Activated CD8-positive, alpha-beta memory T cell treated with anti-CD3 and anti-CD28 coated beads, Interleukin-2, amount 50 U/mL, for 4 hours (primary cell): ENCODE data around the gene PHKB.
"Not testable (repeated sequence)": the region's sequence is repeated elsewhere in the genome, so short reads cannot be mapped to it uniquely, and the experiment has no call there.

ENCODE experiments used
- DNase-seq: peaks from one replicate; pipeline ENCODE4 v3.0.0-alpha.2; 2020

Gene PHKB

DNA sequence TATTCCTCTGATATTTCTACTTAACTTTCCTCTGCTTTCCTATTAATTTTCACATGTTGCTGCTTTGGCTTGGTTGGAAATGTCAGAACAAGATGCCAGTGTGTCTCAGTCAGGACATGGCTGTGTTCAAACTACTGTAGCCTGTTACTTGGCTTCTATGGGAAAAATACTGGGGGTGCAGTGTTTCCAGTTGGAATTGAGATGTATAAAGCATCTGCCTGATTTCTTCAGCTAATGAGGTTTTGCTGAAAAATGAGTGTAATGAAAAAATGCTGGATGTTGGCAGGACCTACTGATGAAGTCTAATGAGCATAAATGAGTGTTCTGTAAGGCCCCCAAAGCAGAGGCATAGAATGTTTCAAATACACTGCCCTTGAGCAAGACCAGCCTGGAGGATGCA lies 166.6 kb downstream of the PHKB start:
- DNase-seq: no peak

DNA sequence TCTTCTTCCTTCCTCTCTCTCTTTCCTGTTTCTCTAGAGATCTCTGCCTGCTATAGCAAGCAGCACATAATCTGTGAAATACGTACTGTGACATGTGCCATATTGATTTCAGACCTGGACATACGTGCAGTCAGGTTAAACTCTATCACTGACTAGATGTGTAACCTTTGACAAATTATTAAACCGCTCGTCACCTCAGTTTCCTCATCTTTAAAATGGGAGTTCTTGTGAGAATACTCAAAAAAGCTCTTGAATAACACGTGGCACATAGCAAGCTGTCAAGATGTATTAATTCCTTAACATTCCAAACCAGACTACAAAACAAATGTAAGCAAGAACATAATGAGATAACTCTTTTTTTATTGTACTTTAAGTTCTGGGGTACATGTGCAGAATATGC lies 170.0 kb downstream of the PHKB start:
- DNase-seq: no peak

DNA sequence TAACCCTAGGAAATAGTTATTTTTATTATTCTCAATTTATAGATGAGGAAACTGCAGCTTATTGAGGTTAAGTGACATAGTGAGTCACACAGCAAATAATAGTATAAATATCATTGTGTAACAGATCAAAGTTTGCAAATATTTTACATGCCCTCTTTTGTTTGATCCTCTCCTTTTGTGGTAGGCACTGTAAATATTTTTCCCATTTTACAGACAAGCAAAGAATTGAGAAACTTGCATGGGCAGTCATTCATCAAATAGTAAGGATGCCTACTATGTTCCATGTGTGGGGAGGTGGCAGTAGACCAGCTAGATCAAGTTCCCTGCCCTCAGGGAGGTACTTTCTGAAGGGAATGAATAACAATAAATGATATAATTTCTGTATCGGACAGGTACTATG lies 173.0 kb downstream of the PHKB start:
- DNase-seq: no peak

DNA sequence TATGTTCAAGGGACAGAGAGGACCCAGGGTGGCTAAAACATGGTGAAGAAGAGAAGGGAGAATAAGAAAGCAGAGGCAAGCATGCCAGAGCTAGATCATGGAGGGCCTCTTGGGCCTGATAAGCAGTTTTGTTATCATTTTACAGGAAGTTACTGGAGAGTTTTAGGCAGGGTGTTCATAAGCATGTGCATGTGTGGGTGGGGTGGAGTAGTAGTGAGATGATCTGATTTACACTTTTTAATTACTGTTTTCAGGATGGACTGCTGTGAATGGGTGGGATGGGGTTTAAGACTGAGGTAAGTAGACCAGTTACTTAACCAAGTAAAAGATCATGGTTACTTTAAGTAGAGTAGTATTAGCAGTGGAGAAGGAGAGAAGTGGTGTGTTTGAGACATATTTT lies 173.6 kb downstream of the PHKB start:
- no peak for DNase-seq

DNA sequence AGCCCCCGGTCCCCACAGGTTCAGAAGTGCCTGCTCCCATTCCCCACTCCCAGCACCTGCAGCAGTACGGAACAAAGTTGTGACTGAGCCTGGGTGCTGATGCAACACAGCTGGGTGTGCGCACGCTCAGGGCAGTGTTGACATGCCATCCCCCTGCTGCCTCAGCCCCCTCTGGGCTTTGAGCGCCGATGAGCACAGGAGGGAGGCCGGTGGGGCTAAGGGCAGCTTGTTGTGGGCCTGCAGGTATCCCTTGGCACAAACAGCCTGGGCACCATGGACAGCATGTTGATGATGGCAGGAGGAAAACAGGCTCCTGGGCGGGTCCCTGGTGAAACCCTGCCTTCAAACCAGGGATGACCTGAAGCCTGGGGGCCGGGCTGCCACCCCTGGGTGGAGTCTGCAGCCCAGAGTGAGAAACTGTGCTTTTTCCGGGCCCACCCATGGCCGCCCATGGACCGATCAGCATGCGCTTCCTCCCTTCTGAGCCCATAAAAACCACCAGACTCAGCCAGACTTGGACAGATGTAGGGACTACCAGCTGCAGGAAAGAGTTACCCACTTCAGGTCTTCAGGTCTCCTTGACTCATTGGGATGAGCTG lies 175.5 kb downstream of the PHKB start:
- no peak for DNase-seq

DNA sequence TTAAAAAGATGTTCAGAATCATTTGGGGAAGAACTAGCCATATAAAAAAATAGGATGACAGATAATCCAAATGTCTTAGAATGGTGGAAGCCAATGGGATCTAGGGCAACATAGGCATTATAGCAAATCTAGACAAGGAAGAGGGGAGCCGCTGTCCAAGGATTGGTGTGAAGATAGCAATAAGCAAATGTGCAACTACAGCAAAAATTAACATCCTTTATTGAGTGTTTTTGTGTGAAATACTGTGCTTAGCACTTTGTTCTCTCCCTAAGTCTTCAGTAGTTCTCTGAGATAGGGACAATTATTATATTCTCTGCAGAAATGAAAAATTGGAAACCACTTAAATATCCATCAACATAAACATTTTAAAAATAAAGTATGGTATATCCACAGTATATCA lies 177.0 kb downstream of the PHKB start:
- DNase-seq: no peak

DNA sequence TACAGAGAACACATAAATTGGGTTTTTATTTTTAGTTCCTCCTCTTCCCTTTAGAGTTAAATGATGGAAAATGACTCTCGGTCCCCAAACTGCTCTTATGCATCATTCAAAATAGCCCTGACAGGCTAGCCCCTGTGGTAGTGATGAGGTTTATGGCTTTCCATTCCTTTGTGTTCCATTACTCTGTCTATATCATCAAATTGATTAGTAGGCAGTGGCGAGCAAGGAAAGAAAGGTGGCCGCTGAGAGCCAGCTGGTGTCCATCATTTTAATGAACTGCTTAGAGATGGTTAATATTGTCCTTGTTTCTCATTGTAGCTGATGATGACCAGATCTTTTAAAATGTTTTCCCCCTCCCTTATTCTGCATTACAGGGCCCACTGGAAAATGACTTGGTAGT lies 179.5 kb downstream of the PHKB start:
- DNase-seq: no peak

DNA sequence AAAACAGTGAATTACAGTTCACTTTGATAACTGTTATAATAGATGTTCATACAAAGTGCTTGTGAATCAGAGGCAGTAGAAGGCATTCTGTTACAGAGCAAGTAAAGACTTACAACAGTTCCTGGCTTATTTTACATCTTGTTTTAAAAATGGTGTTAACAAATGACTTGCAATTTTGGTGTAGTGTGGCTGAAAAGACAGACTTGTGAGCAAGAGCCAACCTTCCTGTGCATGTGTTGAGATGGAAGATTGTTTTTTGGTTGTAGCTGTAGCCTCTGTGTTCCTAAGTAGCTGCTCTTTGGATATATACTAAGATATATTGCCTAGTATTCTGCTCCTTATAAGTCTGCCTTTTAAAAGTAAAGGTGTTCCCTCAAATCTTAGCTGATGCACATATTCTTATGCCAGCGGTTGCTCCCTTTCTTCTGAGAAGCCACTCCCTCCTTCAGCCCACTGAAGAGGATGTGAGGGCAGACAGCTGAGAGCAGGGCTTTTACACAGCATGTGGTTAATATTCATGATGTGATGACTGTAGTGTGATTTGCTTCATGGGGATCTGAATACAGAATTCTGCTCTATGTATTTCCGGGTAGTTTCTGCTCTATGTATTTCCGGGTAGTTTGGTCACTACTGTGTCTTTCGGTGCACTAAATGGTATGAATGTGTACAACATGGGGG lies 182.3 kb downstream of the PHKB start:
- no peak for DNase-seq

DNA sequence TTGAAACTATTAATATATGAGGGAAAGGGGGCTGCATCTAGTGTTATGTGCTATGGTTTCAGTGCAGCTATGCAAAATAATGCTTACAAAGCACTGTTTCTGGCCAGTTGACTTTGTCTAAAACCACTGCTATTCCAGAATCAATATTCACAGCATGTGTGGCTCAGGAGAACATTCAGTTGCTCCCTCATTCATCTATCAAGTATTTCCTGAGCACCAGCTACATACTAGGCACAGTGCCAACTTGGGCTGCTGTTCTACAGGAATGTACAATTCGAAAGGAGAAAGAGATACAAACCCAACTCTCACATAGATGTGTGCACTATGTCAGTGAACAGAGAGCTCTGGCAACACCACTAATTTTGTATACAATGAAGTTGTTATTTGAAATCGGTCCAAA lies 183.0 kb downstream of the PHKB start:
- no peak for DNase-seq

DNA sequence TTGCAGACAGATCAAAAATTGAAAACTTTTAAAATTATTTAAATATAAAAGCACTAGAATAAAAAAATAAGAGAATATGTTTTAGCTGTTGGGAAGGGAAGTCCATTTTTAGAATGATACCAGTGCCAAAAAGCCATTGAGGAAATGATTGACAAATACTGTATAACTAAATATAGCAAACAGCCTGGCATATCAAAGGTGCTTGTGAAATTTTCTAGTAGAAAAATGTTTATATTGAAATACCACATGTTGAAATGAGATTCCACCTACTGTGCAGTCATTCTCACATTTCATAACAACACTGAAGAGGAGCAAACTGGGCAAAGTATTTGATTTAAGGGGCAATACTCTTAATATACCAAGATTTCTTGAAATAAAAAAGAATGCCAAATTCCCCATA lies 183.5 kb downstream of the PHKB start:
- no peak for DNase-seq

DNA sequence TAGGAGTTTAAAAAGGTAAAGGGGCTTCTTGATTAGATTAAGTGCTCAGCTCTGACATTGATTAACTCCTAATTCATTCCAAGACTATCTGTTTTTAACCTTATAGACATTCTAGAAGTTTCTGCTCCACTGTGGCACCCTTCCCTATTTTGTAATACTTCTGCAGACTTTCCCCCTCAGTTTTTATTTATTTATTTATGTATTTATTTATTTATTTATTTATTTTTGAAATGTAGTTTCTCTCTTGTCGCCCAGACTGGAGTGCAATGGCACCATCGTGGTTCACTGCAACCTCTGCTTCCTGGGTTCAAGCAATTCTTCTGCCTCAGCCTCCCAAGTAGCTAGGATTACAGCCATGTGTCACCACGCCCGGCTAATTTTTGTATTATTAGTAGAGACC lies 185.8 kb downstream of the PHKB start:
- no peak for DNase-seq

DNA sequence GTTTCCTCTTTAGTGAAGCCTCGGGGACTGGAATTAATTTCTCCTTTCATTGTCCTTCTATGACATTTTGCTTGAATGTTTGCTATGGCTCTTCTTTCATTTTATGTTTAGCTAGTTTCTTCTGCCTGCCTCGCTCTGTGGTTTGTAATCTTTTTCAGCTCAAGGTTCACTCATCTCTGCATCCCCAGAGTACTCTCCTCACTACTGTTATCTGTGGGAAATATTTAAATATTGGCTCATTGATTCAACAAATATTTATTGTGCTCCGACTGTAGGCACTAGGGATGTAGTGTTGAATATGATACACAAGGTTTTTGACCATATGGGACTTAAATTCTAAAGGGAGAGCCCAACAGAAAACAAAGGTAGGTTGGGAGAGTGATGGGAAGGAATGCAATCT lies 195.9 kb downstream of the PHKB start:
- no peak for DNase-seq

DNA sequence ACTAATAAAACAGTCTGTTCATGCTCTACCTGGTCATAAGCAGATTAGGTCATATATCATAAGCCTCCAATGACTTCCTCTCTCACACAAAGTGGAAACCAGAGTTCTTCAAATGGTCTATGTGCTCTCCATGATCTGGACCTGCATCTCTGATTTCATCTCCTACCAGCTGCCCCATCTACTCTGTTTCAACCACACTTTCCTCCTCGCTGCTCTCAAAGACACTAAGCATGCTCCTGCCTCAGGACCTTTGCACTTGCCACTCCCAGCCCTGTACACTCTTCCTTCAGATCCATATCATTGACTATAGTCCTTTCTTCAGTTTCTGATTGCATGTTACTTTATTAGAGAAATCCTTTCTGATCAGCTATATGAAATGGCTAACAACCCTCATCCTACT lies 196.8 kb downstream of the PHKB start:
- DNase-seq: no peak

DNA sequence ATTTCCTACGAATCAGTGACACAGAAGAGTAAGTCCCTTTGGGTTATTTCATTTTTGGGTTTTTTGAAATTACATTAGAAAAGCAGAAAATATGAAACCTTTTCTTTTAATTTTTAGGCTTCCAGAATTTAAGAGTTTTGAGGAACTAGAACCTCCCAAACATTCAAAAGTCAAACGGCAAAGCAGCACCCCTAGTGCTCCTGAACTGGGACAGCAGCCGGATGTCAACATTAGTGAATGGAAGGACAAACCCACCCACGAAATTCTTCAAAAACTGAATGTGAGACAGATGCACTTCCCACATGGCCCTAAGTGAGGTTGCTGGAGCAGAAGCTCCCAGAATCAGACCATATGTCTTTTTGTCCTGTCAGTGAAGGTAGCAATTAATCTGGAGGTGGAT lies 199.4 kb downstream of the PHKB start:
- no peak for DNase-seq

DNA sequence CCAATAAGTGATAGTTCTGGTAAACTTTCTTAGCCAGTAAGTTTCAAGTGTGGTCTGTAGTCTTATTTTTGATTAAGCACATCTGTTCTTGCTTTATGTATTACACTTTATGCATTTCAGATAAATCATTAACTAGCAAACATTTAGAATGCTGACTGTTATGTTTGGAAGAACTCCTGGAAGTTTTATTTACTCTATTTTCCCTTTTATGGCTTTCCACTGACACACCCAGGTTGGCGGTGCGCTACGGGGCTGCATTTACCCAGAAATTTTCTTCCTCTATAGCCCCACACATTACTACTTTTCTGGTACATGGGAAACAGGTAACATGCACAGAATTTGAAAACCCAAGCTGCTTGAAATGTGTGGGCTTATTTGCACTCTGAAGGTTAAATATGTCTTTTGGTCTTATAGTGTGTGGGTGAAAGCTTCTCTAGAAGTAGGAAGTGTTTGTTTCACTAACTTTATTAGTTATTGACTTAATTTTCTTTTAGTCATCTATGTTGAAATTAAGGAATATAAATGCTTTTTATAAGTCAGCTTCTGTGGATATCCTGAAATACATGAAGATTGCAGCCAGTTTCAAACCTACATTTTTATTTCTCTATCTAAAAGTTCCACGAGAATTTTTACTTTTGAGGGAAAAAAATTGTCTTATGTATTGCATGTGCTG lies 203.7 kb downstream of the PHKB start:
- no peak for DNase-seq

DNA sequence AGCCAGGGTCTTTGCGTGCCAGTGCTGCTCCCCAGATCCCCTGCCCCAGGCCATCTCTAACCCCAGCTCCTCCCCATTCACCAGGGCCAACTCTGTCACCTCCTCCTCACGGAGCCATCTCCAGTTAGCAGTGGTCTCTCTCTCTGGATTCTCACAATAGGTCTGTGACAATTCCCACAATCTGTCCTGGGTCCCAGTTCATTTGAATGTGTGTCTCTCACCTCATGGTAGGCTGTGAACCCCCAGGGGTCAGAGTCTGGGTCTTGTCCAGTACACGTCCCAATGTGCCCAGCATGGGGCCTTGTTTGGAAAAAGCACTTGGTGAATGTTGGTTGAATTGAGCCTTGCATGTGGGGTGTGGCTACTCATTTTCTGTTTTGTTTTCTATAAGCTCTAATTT lies 205.3 kb downstream of the PHKB start:
- no peak for DNase-seq

DNA sequence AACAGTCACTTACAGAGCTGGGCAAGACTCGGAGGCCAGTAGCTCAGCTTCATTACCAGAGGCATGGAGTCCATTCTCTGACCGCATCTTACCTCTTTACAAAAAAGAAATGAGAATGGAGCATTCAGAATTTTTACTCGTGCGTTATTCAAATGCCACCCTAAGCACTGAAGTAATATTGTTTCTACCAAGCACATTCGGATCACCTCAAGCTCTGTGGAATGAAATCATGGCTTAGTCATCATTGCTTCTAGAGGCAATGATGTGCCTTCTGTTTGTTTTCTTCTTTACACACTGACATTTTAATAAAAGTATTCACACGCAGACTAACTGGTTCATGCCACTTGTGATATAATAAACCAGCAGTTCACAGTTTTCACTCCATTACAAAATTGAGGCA lies 206.8 kb downstream of the PHKB start:
- DNase-seq: no peak

DNA sequence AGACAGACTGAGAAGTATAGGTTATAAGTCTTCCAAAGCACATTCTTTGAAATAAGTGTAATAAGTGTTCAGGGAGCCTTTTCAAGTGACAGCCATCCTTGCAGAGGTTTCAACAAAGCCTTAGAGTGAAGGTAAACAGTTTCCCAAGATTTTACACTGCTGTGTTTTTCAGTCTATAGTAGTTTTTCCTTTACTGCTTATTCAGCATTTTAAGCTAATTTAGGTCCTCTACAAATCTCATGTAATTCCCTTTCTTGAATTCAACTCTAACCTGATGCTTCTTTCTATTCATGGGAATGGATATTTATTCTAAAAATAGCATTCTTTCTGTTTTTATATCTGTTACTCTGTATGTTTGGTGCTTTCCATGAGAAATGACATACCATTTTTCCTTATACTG lies 211.3 kb downstream of the PHKB start:
- no peak for DNase-seq

DNA sequence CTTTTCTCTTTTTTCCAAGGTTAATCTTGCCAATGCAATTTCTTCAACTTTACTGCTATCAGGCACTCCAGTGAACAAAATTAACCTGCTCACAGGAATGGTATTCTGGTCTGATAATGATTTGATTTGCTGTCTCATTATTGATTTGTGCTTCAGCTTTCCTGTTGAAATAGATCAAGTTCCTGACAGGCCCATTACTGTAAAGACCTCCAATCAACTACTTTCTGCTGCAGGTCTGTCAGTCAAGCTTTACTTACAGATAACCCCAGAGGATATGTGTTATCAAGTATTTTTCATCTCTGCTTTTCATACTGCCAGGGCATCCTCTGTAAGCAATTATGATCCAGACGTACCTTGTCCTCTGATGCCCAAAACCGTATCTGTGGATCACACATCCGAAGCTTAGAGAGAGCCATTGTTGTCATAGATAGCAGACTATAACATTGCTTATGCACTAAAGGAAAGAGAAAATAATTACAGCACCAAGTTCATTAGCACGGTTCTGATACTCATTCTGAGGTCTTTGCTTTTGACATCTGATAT lies 215.6 kb downstream of the PHKB start:
- no peak for DNase-seq

DNA sequence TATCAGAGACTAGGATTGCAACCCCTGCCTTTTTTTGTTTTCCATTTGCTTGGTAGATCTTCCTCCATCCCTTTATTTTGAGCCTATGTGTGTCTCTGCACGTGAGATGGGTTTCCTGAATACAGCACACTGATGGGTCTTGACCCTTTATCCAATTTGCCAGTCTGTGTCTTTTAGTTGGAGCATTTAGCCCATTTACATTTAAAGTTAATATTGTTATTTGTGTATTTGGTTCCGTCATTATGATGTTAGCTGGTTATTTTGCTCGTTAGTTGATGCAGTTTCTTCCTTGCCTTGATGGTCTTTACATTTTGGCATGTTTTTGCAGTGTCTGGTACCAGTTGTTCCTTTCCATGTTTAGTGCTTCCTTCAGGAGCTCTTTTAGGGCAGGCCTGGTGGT lies 220.4 kb downstream of the PHKB start:
- DNase-seq: not testable (repeated sequence)

DNA sequence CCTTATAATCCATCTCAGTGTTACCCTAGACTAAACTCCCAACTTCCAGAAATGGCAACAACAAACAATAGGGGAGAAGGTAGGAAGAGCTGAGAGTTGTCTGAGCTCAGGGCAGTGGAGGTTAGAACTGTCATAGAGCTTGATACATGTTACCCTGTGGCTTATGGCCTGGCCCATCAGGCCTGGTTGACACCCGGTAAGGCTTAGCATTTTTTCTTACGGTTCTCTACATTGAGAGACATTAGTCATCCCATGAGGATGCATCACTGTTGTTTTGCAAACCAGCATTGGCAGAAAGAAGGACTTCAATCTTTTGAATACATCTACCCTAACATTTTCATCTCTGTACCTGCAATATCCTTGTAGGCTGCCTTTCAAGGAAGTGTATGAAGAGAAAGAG lies 226.6 kb downstream of the PHKB start:
- DNase-seq: no peak

DNA sequence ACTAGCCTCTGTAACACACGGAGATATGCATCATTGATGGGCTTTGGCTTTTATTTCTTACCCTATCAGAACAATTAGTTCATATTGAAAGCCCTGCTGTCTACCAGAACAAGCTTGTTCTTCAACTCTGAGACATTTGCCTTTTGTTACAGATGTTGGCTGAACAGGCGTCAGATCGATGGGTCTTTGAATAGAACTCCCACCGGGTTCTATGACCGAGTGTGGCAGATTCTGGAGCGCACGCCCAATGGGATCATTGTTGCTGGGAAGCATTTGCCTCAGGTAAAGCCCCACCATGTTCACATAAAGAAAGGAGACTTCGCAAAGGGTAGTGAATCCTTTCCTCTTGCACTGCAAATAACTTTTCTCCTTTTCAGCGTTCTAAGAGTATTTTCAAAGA lies 232.1 kb downstream of the PHKB start:
- DNase-seq: no peak

DNA sequence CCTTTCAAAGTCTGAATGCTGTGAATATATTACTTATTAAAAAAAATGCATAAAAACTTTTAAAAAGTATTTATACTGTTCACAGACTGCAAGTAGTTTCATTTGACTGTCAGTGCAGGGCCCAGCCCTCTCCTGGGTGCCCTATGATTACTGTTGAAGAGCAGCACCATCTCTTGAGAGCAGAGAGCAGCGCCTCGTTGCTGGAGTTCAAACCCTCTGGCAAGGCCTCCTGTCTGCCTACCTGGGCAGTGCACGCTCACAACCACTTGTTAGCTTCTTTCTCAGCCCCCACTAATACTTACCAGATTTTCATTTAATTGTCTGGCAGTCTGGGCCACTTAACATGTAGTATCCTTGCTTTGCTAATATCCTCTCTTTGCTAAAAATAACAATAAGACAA lies 233.4 kb downstream of the PHKB start:
- no peak for DNase-seq

DNA sequence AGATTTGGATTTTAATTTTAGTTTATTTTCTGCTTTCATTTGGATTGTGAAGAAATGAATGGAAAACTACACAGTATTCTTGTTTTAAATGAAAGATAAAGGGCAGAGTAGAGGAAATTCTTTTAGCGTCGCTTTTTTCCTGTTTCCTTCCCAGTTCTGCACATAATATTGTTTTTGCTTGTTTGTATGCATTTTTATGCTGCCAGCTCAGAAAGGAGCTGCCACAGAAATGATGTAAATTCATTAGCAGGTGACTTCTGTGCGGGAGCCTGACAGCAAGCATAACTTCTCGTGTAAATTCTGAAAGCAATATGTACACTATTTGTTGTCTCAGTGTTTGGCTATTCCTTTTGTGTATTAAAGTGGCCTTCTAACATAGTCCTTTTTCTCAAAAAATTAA lies 234.6 kb downstream of the PHKB start:
- no peak for DNase-seq

DNA sequence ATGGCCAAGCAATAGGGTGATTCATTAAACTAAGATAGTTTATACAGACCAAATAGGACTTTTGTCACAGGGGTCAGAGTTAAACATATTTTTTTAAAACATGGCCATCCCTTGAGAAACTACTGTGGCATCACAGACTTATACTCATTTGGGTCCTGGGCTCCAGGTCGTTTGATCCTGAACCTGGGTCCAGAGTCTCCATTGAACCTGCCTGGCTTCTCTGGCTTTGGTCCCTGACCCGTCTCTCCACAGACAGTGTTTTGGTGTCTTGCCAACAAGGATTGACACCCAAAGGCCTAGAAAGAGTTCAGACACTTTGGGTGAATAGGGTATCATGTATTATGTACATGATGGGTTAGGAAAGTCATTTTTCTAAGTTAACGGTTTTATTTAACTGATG lies 236.7 kb downstream of the PHKB start:
- DNase-seq: no peak
